HEK293 (cell line): Measurements from ENCODE around the gene PRM1.
A peak's percentile ranks its signal among the peaks of the same experiment; 100 is the strongest.

Experiments
- CTCF ChIA-PET: fragments of 350-600 bp; formaldehyde crosslinking; extraction: SDS; loops from one replicate; lab custom pipeline; 2021; ENCODE audit warnings: antibody characterized with exemption; lab: Yijun Ruan, JAX
- POLR2A ChIA-PET: fragments of 300-600 bp; formaldehyde crosslinking; extraction: SDS; loops from one replicate; lab custom pipeline; 2020; ENCODE audit warnings: antibody characterized with exemption, inconsistent platforms; lab: Yijun Ruan, JAX
- H3K27ac ChIP-seq: fragments of 200-500 bp; sonication (Bioruptor generic); 2 replicates; pipeline ENCODE4 v1.5.1; 2014; ENCODE audit warnings: low read depth, low read length, control low read depth, inconsistent platforms; ENCODE audit errors: extremely low read depth
- H3K36me3 ChIP-seq, 2 experiments: fragments of 200-500 bp in 1 of 2; sonication (Bioruptor generic) in 1 of 2; 1 replicate in 1 of 2; 2 replicates in 1 of 2; pipeline ENCODE4 v1.5.1; 2014 to 2017; ENCODE audit warnings: inconsistent platforms in 2 of 2, low read length in 2 of 2; ENCODE audit not compliant: control insufficient read depth in 2 of 2, insufficient read depth in 1 of 2
- H3K4me1 ChIP-seq: fragments of 200-500 bp; sonication (Bioruptor generic); 2 replicates; pipeline ENCODE4 v1.5.1; 2014; ENCODE audit warnings: mild to moderate bottlenecking, low read length, inconsistent platforms; ENCODE audit not compliant: control insufficient read depth, insufficient read depth
- H3K4me3 ChIP-seq: 2 replicates; pipeline ENCODE4 v1.5.1; 2011; ENCODE audit warnings: low read depth, mild to moderate bottlenecking, control low read depth, low read length, moderate library complexity
- H3K9me3 ChIP-seq: fragments of 200-500 bp; sonication (Bioruptor generic); 2 replicates; pipeline ENCODE4 v1.5.1; 2014; ENCODE audit warnings: low read depth, low read length, inconsistent platforms; ENCODE audit not compliant: control insufficient read depth, insufficient read depth
- GLIS1 ChIP-seq: fragments of 450-650 bp; formaldehyde crosslinking; IDR thresholded peaks from 2 replicates; pipeline ENCODE4 v1.5.1; 2016; ENCODE audit warnings: missing biosample characterization, missing genetic modification characterization
- GLIS2 ChIP-seq: fragments of 450-650 bp; formaldehyde crosslinking; IDR thresholded peaks from 2 replicates; pipeline ENCODE4 v1.5.1; 2016; ENCODE audit warnings: missing biosample characterization, missing genetic modification characterization
- RBAK ChIP-seq: fragments of 450-650 bp; formaldehyde crosslinking; IDR thresholded peaks from 2 replicates; pipeline ENCODE4 v1.5.1; 2016; ENCODE audit warnings: missing biosample characterization, missing genetic modification characterization
- SP7 ChIP-seq: fragments of 450-650 bp; formaldehyde crosslinking; IDR thresholded peaks from 2 replicates; pipeline ENCODE4 v1.5.1; 2016; ENCODE audit warnings: missing biosample characterization, missing genetic modification characterization
- YY1 ChIP-seq: fragments of 450-650 bp; formaldehyde crosslinking; IDR thresholded peaks from 2 replicates; pipeline ENCODE4 v1.5.1; 2018; ENCODE audit warnings: missing biosample characterization, missing genetic modification characterization
- ZBTB10 ChIP-seq: fragments of 450-650 bp; formaldehyde crosslinking; IDR thresholded peaks from 2 replicates; pipeline ENCODE4 v1.5.1; 2016; ENCODE audit warnings: missing biosample characterization, missing genetic modification characterization
- ZBTB17 ChIP-seq: fragments of 450-650 bp; formaldehyde crosslinking; IDR thresholded peaks from 2 replicates; pipeline ENCODE4 v1.5.1; 2016; ENCODE audit warnings: missing biosample characterization, missing genetic modification characterization
- ZBTB21 ChIP-seq: fragments of 450-650 bp; formaldehyde crosslinking; IDR thresholded peaks from 2 replicates; pipeline ENCODE4 v1.5.1; 2017; ENCODE audit warnings: missing biosample characterization, missing genetic modification characterization
- ZBTB49 ChIP-seq: fragments of 450-650 bp; formaldehyde crosslinking; IDR thresholded peaks from 2 replicates; pipeline ENCODE4 v1.5.1; 2016; ENCODE audit warnings: missing biosample characterization, missing genetic modification characterization, low read depth
- ZBTB6 ChIP-seq: fragments of 450-650 bp; formaldehyde crosslinking; IDR thresholded peaks from 2 replicates; pipeline ENCODE4 v1.5.1; 2017; ENCODE audit warnings: missing biosample characterization, missing genetic modification characterization
- ZBTB7A ChIP-seq: fragments of 450-650 bp; formaldehyde crosslinking; IDR thresholded peaks from 2 replicates; pipeline ENCODE4 v1.5.1; 2016; ENCODE audit warnings: low read depth, missing biosample characterization, missing genetic modification characterization
- ZFHX2 ChIP-seq: fragments of 450-650 bp; formaldehyde crosslinking; conservative IDR thresholded peaks from 2 replicates; pipeline ENCODE4 v1.5.1; 2016; ENCODE audit warnings: missing biosample characterization, missing genetic modification characterization
- ZNF175 ChIP-seq: fragments of 450-650 bp; formaldehyde crosslinking; IDR thresholded peaks from 2 replicates; pipeline ENCODE4 v1.5.1; 2016; ENCODE audit warnings: missing biosample characterization, missing genetic modification characterization
- ZNF211 ChIP-seq: fragments of 450-650 bp; formaldehyde crosslinking; IDR thresholded peaks from 2 replicates; pipeline ENCODE4 v1.5.1; 2016; ENCODE audit warnings: low read depth, missing biosample characterization, missing genetic modification characterization
- ZNF221 ChIP-seq: fragments of 450-650 bp; formaldehyde crosslinking; IDR thresholded peaks from 2 replicates; pipeline ENCODE4 v1.5.1; 2017; ENCODE audit warnings: missing biosample characterization, missing genetic modification characterization, borderline replicate concordance
- ZNF302 ChIP-seq: fragments of 450-650 bp; formaldehyde crosslinking; IDR thresholded peaks from 2 replicates; pipeline ENCODE4 v1.5.1; 2016; ENCODE audit warnings: missing biosample characterization, missing genetic modification characterization, low read depth
- ZNF501 ChIP-seq: fragments of 450-650 bp; formaldehyde crosslinking; IDR thresholded peaks from 2 replicates; pipeline ENCODE4 v1.5.1; 2016; ENCODE audit warnings: missing biosample characterization, missing genetic modification characterization
- ZNF510 ChIP-seq: fragments of 450-650 bp; formaldehyde crosslinking; IDR thresholded peaks from 2 replicates; pipeline ENCODE4 v1.5.1; 2018; ENCODE audit warnings: mild to moderate bottlenecking, missing genetic modification characterization, missing biosample characterization; ENCODE audit not compliant: insufficient replicate concordance
- ZNF514 ChIP-seq: fragments of 450-650 bp; formaldehyde crosslinking; IDR thresholded peaks from 2 replicates; pipeline ENCODE4 v1.5.1; 2016; ENCODE audit warnings: missing biosample characterization, missing genetic modification characterization
- ZNF549 ChIP-seq: fragments of 450-650 bp; IDR thresholded peaks from 2 replicates; pipeline ENCODE4 v1.5.1; 2018; ENCODE audit warnings: missing biosample characterization, missing genetic modification characterization, mild to moderate bottlenecking, inconsistent platforms, moderate library complexity
- ZNF558 ChIP-seq: fragments of 450-650 bp; formaldehyde crosslinking; IDR thresholded peaks from 2 replicates; pipeline ENCODE4 v1.5.1; 2016; ENCODE audit warnings: missing biosample characterization, missing genetic modification characterization
- ZNF560 ChIP-seq: fragments of 450-650 bp; formaldehyde crosslinking; IDR thresholded peaks from 2 replicates; pipeline ENCODE4 v1.5.1; 2017; ENCODE audit warnings: missing biosample characterization, missing genetic modification characterization, borderline replicate concordance
- ZNF585B ChIP-seq: fragments of 450-650 bp; formaldehyde crosslinking; IDR thresholded peaks from 2 replicates; pipeline ENCODE4 v1.5.1; 2016; ENCODE audit warnings: missing biosample characterization, missing genetic modification characterization
- ZNF600 ChIP-seq: fragments of 450-650 bp; formaldehyde crosslinking; IDR thresholded peaks from 2 replicates; pipeline ENCODE4 v1.5.1; 2016; ENCODE audit warnings: missing biosample characterization, missing genetic modification characterization
- ZNF785 ChIP-seq: fragments of 450-650 bp; formaldehyde crosslinking; IDR thresholded peaks from 2 replicates; pipeline ENCODE4 v1.5.1; 2016; ENCODE audit warnings: missing biosample characterization, missing genetic modification characterization
- ZNF830 ChIP-seq: fragments of 450-650 bp; IDR thresholded peaks from 2 replicates; pipeline ENCODE4 v1.5.0; 2018; ENCODE audit warnings: missing biosample characterization, missing genetic modification characterization, low read depth, mild to moderate bottlenecking, moderate library complexity
- ZSCAN4 ChIP-seq: fragments of 450-650 bp; formaldehyde crosslinking; IDR thresholded peaks from 2 replicates; pipeline ENCODE4 v1.5.1; 2017; ENCODE audit warnings: missing biosample characterization, missing genetic modification characterization
- TF ChIP-seq, protein P1 (sequence below): fragments of 450-650 bp; formaldehyde crosslinking; IDR thresholded peaks from 2 replicates; pipeline ENCODE4 v1.5.1; 2016; ENCODE audit warnings: missing biosample characterization, missing genetic modification characterization

Gene PRM1

GRCh38 chr16:11251525-11252481, 29.3 kb downstream of the PRM1 start:
- no peak overlapping the region for H3K27ac ChIP-seq
- no peak overlapping the region for H3K4me3 ChIP-seq
- peaks cover 2% of the 10 kb centered on the region; the same call in 1 of the 2 replicates for H3K4me1 ChIP-seq
- H3K9me3 ChIP-seq = no peaks in the 10 kb centered on the region
- POLR2A ChIA-PET = interaction anchor here (0.5 kb wide), 1 partner anchor 95 kb away, joined by 6 read pairs; no protein-coding TSS in a partner anchor
- no peaks in the 10 kb centered on the region for H3K36me3 ChIP-seq
- CTCF ChIA-PET = interaction anchor here (1.6 kb wide), 1 partner anchor 298 kb away, joined by 5 read pairs; no protein-coding TSS in a partner anchor
- 0 out of 2 replicates have a peak, but pooled peaks have one; percentile 17 for TF ChIP-seq SP7 (tag by site-specific recombination)
- no peak for TF ChIP-seq ZNF549
- peak; percentile 71 for TF ChIP-seq ZBTB21 (tag by site-specific recombination)
- no peak for TF ChIP-seq ZNF785
- TF ChIP-seq ZBTB6 (tag by site-specific recombination) = no peak
- TF ChIP-seq ZNF514 (tag by site-specific recombination) = no peak
- TF ChIP-seq ZNF175 = no peak
- peak; percentile 78 for TF ChIP-seq ZFHX2 (tag by site-specific recombination)
- TF ChIP-seq ZNF501 (tag by site-specific recombination) = no peak
- TF ChIP-seq, protein P1, sequence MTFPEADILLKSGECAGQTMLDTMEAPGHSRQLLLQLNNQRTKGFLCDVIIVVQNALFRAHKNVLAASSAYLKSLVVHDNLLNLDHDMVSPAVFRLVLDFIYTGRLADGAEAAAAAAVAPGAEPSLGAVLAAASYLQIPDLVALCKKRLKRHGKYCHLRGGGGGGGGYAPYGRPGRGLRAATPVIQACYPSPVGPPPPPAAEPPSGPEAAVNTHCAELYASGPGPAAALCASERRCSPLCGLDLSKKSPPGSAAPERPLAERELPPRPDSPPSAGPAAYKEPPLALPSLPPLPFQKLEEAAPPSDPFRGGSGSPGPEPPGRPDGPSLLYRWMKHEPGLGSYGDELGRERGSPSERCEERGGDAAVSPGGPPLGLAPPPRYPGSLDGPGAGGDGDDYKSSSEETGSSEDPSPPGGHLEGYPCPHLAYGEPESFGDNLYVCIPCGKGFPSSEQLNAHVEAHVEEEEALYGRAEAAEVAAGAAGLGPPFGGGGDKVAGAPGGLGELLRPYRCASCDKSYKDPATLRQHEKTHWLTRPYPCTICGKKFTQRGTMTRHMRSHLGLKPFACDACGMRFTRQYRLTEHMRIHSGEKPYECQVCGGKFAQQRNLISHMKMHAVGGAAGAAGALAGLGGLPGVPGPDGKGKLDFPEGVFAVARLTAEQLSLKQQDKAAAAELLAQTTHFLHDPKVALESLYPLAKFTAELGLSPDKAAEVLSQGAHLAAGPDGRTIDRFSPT = no peak
- TF ChIP-seq ZBTB7A (tag by site-specific recombination) = no peak
- TF ChIP-seq ZNF560 (tag by site-specific recombination) = no peak
- no peak for TF ChIP-seq ZNF211 (tag by site-specific recombination)
- TF ChIP-seq RBAK (tag by site-specific recombination) = no peak
- TF ChIP-seq ZNF302 (tag by site-specific recombination) = no peak
- no peak for TF ChIP-seq GLIS2 (tag by site-specific recombination)
- no peak for TF ChIP-seq ZBTB10 (tag by site-specific recombination)
- no peak for TF ChIP-seq ZNF221 (tag by site-specific recombination)
- TF ChIP-seq ZNF585B (tag by site-specific recombination) = no peak
- no peak for TF ChIP-seq YY1 (tag by site-specific recombination)
- peak; percentile 63 for TF ChIP-seq ZSCAN4 (tag by site-specific recombination)
- peak; percentile 49 for TF ChIP-seq GLIS1 (tag by site-specific recombination)
- no peak for TF ChIP-seq ZBTB17 (tag by site-specific recombination)
- TF ChIP-seq ZBTB49 = no peak
- TF ChIP-seq ZNF510 (tag by site-specific recombination) = no peak
- TF ChIP-seq ZNF558 = no peak
- no peak for TF ChIP-seq ZNF600
- no peak for TF ChIP-seq ZNF830 (tag by site-specific recombination)
